ENCODE results near the gene NKX6-2. TPM values are rescaled to one million over a fixed set of nuclear protein-coding genes. Genes with fewer than 3 reads are reported as not detected.

NKX6-2 gene
- total RNA-seq, 4 donors from 2014 or later, result not detected

- Histone ChIP-seq H3K36me3 (no peaks in the 10 kb centered on the region), H3K4me1 (peaks cover 0 to 11% (median 4%) of the 10 kb centered on the region in 4 donors), H3K4me3 (no peak overlapping the region), H3K27me3 (no peaks in the 10 kb centered on the region), H3K9me3 (no peaks in the 10 kb centered on the region), H3K27ac (no peak overlapping the region)
- 94% methylated on average over 45 of the region's 45 CpGs; no CpG with 5 or more reads in 1 of the 2 donors for WGBS, 2 donors (ENCODE audit: low coverage in 1 of 2)
- in situ Hi-C loops (cut with MboI; ENCODE audit: low pct_ligation_motif_present in 1 of 4, low pct_unique_long_range_greater_than_20kb in 1 of 4, low sequenced_read_pairs in 3 of 4), result no loop called here
- DNase-seq, result no peak
- intact Hi-C loops (cut with DNase I; ENCODE audit: low total_unique reads), result no loop called here
- no peak for TF ChIP-seq EP300 (IDR thresholded peaks at IDR 0.05; ENCODE audit: low read depth)
- no peak for TF ChIP-seq CTCF (IDR thresholded peaks at IDR 0.05)
- no peak for TF ChIP-seq POLR2A (IDR thresholded peaks at IDR 0.05)
- TF ChIP-seq POLR2AphosphoS5 (IDR thresholded peaks at IDR 0.05), result no peak
Observed at GRCh38 chr10:132770061-132771021, 15.6 kb downstream of the NKX6-2 start.

- 96 to 100% methylated on average over 7 to 41 of the region's 41 CpGs for WGBS, 2 donors (ENCODE audit: low coverage in 1 of 2)
- intact Hi-C loops (cut with DNase I; ENCODE audit: low total_unique reads), result no loop called here
- no peaks in the 10 kb centered on the region for H3K36me3 ChIP-seq
Observed at GRCh38 chr10:132768346-132769248, 17.4 kb downstream of the NKX6-2 start.

GRCh38 chr10:132766291-132766690, 19.7 kb downstream of the NKX6-2 start:
- H3K4me3 ChIP-seq, result no peak overlapping the region
- TF ChIP-seq EP300 (IDR thresholded peaks at IDR 0.05; ENCODE audit: low read depth) (no peak), CTCF (IDR thresholded peaks at IDR 0.05) (no peak), POLR2AphosphoS5 (IDR thresholded peaks at IDR 0.05) (no peak), POLR2A (IDR thresholded peaks at IDR 0.05) (no peak)
- no peaks in the 10 kb centered on the region for H3K4me1 ChIP-seq
- DNase-seq, result no peak
- in situ Hi-C loops (cut with MboI; ENCODE audit: low pct_ligation_motif_present in 1 of 4, low pct_unique_long_range_greater_than_20kb in 1 of 4, low sequenced_read_pairs in 3 of 4) (no loop called here), intact Hi-C loops (cut with DNase I; ENCODE audit: low total_unique reads) (no loop called here)
- H3K9me3 ChIP-seq, result no peaks in the 10 kb centered on the region
- no peak overlapping the region for H3K27ac ChIP-seq
- H3K27me3 ChIP-seq, result no peaks in the 10 kb centered on the region
- WGBS, 2 donors (ENCODE audit: low coverage in 1 of 2), result 92% methylated on average over 13 of the region's 13 CpGs; no CpG with 5 or more reads in 1 of the 2 donors
- no peaks in the 10 kb centered on the region for H3K36me3 ChIP-seq

More at GRCh38 chr10:132768346-132769248, 17.4 kb downstream of the NKX6-2 start:
- H3K4me1 ChIP-seq, result peaks cover 0 to under 1% (median 0%) of the 10 kb centered on the region in 4 donors
- H3K27ac ChIP-seq, result no peak overlapping the region
- TF ChIP-seq CTCF (IDR thresholded peaks at IDR 0.05) (no peak), EP300 (IDR thresholded peaks at IDR 0.05; ENCODE audit: low read depth) (no peak), POLR2A (IDR thresholded peaks at IDR 0.05) (no peak), POLR2AphosphoS5 (IDR thresholded peaks at IDR 0.05) (no peak)
- in situ Hi-C loops (cut with MboI; ENCODE audit: low pct_ligation_motif_present in 1 of 4, low pct_unique_long_range_greater_than_20kb in 1 of 4, low sequenced_read_pairs in 3 of 4), result no loop called here
- no peak overlapping the region for H3K4me3 ChIP-seq
- no peaks in the 10 kb centered on the region for H3K9me3 ChIP-seq
- DNase-seq, result no peak
- H3K27me3 ChIP-seq, result no peaks in the 10 kb centered on the region

GRCh38 chr10:132765435-132765834, 20.5 kb downstream of the NKX6-2 start:
- TF ChIP-seq POLR2AphosphoS5 (IDR thresholded peaks at IDR 0.05) (no peak), EP300 (IDR thresholded peaks at IDR 0.05; ENCODE audit: low read depth) (no peak), POLR2A (IDR thresholded peaks at IDR 0.05) (no peak), CTCF (IDR thresholded peaks at IDR 0.05) (no peak)
- whole genome bisulfite sequencing, 2 donors (ENCODE audit: low coverage in 1 of 2), result 93% methylated on average over 11 of the region's 11 CpGs; no CpG with 5 or more reads in 1 of the 2 donors
- no peaks in the 10 kb centered on the region for H3K36me3 ChIP-seq
- no peak overlapping the region for H3K27ac ChIP-seq
- DNase-seq, result no peak
- no peaks in the 10 kb centered on the region for H3K9me3 ChIP-seq
- in situ Hi-C loops (cut with MboI; ENCODE audit: low pct_ligation_motif_present in 1 of 4, low pct_unique_long_range_greater_than_20kb in 1 of 4, low sequenced_read_pairs in 3 of 4) (no loop called here), intact Hi-C loops (cut with DNase I; ENCODE audit: low total_unique reads) (no loop called here)
- no peaks in the 10 kb centered on the region for H3K27me3 ChIP-seq
- no peaks in the 10 kb centered on the region for H3K4me1 ChIP-seq
- H3K4me3 ChIP-seq, result no peak overlapping the region
